ENCODE data around the gene RRBP1.

The RRBP1 gene

DNA sequence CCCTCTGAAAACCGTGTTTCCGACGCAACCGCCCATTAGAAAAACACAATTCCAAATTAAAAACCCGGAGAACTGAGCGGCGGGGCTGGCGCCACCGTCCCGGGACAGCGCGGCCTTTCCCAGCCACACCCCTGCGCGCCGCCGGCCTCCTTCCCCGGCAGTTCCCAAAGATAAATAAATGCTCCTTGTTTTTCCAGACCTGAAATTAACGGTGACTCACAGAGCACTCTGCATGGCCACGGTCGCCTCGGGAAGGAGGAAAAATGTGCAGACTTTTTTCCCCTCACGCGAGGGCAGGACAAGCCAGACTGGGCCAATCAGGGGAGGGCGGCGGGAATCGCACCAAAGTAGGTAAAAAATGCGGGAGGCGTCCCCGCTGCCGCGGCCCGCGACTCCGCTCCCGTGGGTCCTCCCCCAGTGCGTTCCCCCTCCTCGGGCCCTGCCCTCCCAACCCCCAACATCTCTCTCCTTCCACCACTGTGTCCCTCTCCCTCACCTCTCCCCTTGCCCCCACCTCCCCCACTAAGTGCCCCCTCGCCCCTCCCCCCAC is 113.0 kb downstream of the RRBP1 start:
- TF ChIP-seq, protein P1, sequence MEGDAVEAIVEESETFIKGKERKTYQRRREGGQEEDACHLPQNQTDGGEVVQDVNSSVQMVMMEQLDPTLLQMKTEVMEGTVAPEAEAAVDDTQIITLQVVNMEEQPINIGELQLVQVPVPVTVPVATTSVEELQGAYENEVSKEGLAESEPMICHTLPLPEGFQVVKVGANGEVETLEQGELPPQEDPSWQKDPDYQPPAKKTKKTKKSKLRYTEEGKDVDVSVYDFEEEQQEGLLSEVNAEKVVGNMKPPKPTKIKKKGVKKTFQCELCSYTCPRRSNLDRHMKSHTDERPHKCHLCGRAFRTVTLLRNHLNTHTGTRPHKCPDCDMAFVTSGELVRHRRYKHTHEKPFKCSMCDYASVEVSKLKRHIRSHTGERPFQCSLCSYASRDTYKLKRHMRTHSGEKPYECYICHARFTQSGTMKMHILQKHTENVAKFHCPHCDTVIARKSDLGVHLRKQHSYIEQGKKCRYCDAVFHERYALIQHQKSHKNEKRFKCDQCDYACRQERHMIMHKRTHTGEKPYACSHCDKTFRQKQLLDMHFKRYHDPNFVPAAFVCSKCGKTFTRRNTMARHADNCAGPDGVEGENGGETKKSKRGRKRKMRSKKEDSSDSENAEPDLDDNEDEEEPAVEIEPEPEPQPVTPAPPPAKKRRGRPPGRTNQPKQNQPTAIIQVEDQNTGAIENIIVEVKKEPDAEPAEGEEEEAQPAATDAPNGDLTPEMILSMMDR (IDR thresholded peaks at IDR 0.05): no peak

DNA sequence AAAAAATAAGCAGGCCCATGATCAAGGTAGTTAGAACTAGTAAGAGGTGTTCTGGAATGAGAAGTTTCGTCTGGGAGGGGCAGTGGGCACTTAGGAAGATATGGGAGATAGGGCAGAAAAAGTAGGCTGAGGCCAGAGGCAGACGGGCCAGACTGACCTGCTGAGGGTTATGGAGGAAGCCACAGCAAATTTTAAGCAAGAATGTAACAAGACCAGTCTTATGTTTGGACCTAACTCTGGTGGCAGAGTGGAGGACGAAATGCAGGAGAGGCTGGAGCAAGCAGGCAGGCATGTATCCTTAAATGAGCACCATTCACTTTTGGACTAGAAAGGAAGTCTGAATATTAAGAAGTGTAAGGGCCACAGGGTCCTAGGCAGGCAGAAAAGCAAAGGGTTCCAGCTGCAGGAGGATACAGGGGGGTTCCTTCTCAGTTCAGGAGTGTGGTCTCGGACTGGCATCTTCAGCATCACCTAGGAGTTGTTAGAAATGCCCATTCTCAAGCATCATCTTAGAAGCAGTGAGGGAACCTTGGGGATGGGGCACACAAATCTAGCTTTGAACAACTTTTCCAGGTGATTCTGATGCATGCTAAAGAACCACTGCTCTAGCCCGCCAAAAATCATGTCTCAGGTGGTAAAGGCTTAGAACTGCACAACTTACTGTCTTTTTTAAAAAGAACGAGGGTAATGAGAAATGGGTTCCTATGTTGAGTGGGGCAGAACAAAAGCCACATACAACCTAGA is 113.8 kb downstream of the RRBP1 start:
- TF ChIP-seq, protein P1 (IDR thresholded peaks at IDR 0.05): no peak

DNA sequence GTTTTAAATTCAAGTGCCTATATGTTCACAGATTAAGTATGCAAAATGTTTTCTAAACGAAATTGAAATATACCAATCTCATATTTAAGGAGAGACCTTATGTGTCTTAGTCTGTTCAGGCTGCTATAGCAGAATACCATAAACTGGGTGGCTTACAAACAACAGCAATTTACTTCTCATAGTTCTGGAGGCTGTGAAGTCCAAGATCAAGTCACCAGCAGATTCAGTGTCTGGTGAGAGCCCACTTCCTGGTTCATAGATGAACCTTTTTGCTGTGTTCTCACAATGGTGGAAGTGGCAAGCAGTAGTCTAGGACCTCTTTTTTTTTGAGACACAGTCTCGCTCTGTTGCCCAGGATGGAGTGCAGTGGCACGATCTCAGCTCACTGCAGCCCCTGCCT is 115.7 kb downstream of the RRBP1 start:
- TF ChIP-seq, protein P1 (IDR thresholded peaks at IDR 0.05): no peak

DNA sequence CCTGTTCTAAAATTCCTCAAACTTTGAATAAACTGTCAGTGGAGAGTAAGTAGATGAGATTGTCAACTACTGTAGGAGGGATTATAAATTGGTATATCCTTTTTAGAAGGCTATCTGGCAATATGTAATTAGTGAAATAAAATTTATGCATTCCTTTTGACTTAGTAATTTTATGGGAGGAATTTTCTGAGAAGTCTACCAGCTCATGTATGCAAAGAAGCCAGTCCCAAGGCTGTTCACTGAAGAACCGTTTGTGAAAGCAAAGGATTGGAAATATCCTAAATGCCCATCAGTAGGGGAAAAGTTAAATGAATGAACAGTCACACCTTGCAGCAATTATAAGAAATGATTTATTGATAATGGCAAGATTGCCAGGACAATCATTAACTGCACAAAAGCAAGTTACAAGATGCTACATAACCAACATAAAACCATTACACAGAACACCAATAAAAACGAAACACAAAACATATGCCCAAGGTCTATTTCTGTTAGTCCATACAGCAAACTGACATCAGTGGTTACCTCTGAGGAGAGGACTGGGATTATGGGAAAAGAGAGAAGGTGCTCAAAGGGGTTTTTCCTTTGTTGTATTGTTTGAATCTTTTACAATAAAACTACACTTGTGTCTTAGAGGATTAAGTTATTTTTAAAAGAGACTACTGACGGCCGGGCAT is 116.7 kb downstream of the RRBP1 start:
- TF ChIP-seq, protein P1 (IDR thresholded peaks at IDR 0.05): no peak
